ENCODE data around the gene RANGAP1. TPM values are rescaled to one million over a fixed set of nuclear protein-coding genes. Genes with fewer than 3 reads are reported as not detected.
A peak's percentile ranks its signal among the peaks of the same experiment; 100 is the strongest.

Gene RANGAP1
- total and polyA plus RNA-seq, 2 of the 13 experiments (the other 11 are each of a cell fraction or from before 2014, with no cell fraction given): 51.8 to 83.9 TPM

DNA sequence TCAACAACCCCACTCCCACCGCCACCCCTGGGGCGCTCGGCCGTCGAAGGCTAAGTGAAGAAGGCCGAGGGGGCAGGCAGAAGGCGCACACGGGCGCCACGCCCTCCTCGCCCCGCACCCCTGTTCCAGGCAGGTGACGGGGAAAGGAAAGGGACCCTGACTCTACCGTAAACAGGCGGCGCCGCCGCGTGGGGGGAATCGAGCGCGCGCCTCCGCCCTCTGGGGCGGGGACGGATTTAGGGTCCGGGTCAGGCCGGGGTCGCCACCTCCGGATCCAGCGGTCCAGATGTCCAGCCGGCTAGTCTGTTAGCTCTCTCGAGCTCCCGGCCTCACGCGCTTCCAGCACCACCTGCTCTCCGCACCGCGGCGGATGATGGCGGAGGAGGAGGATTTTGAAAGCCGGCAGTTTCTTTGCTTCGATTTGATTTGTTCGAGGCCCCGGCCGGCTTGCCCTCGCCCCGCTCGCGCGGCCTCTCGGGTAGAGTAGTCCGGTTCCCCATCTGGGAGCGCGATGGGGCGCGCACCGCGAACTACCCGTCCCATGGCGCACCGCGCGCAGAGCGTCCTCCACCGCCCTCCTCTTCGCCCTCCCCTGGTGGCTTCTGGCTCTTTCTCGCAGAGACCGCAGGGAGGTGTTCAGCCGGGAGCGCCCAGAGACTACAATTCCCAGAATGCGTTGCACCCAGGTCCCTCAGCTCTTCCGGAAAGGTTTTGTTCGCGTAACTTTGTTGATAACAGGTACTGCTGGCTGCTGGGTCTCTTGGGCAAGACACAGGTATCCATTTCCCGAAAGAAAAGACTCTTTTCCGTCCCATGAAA is at the start of gene RANGAP1 (continued):
- no peak for TF ChIP-seq ZSCAN22 (CRISPR knock-in tag; IDR thresholded peaks at IDR 0.05)
- TF ChIP-seq ZNF562 (CRISPR knock-in tag; IDR thresholded peaks at IDR 0.05; ENCODE audit: borderline replicate concordance): no peak
- no peak for TF ChIP-seq PREB (CRISPR knock-in tag; IDR thresholded peaks at IDR 0.05)
- TF ChIP-seq HIVEP1 (CRISPR knock-in tag; IDR thresholded peaks at IDR 0.05): no peak
- TF ChIP-seq ZFP1 (CRISPR knock-in tag; IDR thresholded peaks at IDR 0.05): no peak
- no peak for TF ChIP-seq MLXIP (CRISPR knock-in tag; IDR thresholded peaks at IDR 0.05; ENCODE audit: borderline replicate concordance)
- no peak for TF ChIP-seq RBAK (CRISPR knock-in tag; IDR thresholded peaks at IDR 0.05)
- no peak; the same call in 1 of the 2 replicates for TF ChIP-seq IRF2 (CRISPR knock-in tag; IDR thresholded peaks at IDR 0.05)
- 0 out of 2 replicates have a peak, but pooled peaks have one; percentile 54 for TF ChIP-seq NKX3-1 (CRISPR knock-in tag; IDR thresholded peaks at IDR 0.05)
- no peak for TF ChIP-seq REL (CRISPR knock-in tag; conservative IDR thresholded peaks at IDR 0.05)
- TF ChIP-seq ZNF816 (CRISPR knock-in tag; IDR thresholded peaks at IDR 0.05; ENCODE audit: borderline replicate concordance): 0 out of 2 replicates have a peak, but pooled peaks have one; percentile 32
- TF ChIP-seq ZMYM3 (CRISPR knock-in tag; IDR thresholded peaks at IDR 0.05): no peak
- no peak for TF ChIP-seq MTF2 (CRISPR knock-in tag; IDR thresholded peaks at IDR 0.05; ENCODE audit: borderline replicate concordance)
- no peak for TF ChIP-seq ZNF75D (CRISPR knock-in tag; IDR thresholded peaks at IDR 0.05; ENCODE audit: borderline replicate concordance)
- TF ChIP-seq KLF12 (CRISPR knock-in tag; IDR thresholded peaks at IDR 0.05; ENCODE audit: borderline replicate concordance): no peak; the same call in 1 of the 2 replicates
- TF ChIP-seq, protein P1, sequence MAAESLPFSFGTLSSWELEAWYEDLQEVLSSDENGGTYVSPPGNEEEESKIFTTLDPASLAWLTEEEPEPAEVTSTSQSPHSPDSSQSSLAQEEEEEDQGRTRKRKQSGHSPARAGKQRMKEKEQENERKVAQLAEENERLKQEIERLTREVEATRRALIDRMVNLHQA (CRISPR knock-in tag; IDR thresholded peaks at IDR 0.05): no peak
- TF ChIP-seq RAD51 (IDR thresholded peaks at IDR 0.05; ENCODE audit: borderline replicate concordance): no peak
- no peak for TF ChIP-seq NR0B2 (CRISPR knock-in tag; IDR thresholded peaks at IDR 0.05)
- TF ChIP-seq TGIF2 (CRISPR knock-in tag; IDR thresholded peaks at IDR 0.05): no peak; the same call in 1 of the 2 replicates
- TF ChIP-seq LRRFIP1 (CRISPR knock-in tag; conservative IDR thresholded peaks at IDR 0.05): no peak
- TF ChIP-seq ZNF557 (CRISPR knock-in tag; IDR thresholded peaks at IDR 0.05): 0 out of 2 replicates have a peak, but pooled peaks have one; percentile 19
- TF ChIP-seq PHF5A (CRISPR knock-in tag; IDR thresholded peaks at IDR 0.05; ENCODE audit: low read depth, unreplicated experiment): no peak
